Osteocyte (in vitro differentiated cells): ENCODE measurements around the gene WDR1. TPM values are rescaled to one million over a fixed set of nuclear protein-coding genes. Genes with fewer than 3 reads are reported as not detected.

Source experiments
- DNase-seq: peaks from one replicate; pipeline ENCODE4 v3.0.0; 2021; ENCODE audit warnings: mixed read lengths; ENCODE audit not compliant: unreplicated experiment; ENCODE audit errors: extremely low spot score
- H3K27ac Mint-ChIP-seq: one replicate; pipeline ENCODE4 v1.8.0; 2021; ENCODE audit warnings: mild to moderate bottlenecking, mixed read lengths; ENCODE audit not compliant: unreplicated experiment
- H3K27me3 Mint-ChIP-seq: one replicate; pipeline ENCODE4 v1.8.0; 2021; ENCODE audit warnings: mixed read lengths; ENCODE audit not compliant: unreplicated experiment
- H3K36me3 Mint-ChIP-seq: one replicate; pipeline ENCODE4 v1.8.0; 2021; ENCODE audit warnings: mixed read lengths; ENCODE audit not compliant: unreplicated experiment
- H3K4me1 Mint-ChIP-seq: one replicate; pipeline ENCODE4 v1.8.0; 2021; ENCODE audit warnings: mixed read lengths; ENCODE audit not compliant: unreplicated experiment
- H3K4me3 Mint-ChIP-seq: one replicate; pipeline ENCODE4 v1.8.0; 2021; ENCODE audit warnings: mild to moderate bottlenecking, moderate library complexity, mixed read lengths; ENCODE audit not compliant: unreplicated experiment
- H3K9me3 Mint-ChIP-seq: one replicate; pipeline ENCODE4 v1.8.0; 2021; ENCODE audit warnings: mixed read lengths; ENCODE audit not compliant: unreplicated experiment
- CTCF ChIP-seq: fragments of 200-600 bp; sonication (generic); IDR thresholded peaks from 2 replicates; pipeline ENCODE4 v1.5.0; 2021; ENCODE audit warnings: antibody characterized with exemption, mild to moderate bottlenecking, moderate library complexity
- total RNA-seq: library from RNA; stranded (reverse); gene quantifications from 2 replicates; pipeline ENCODE4 v1.2.1, GENCODE V29; 2021

The WDR1 gene
- total RNA-seq, 1 donor from 2014 or later, result 537 TPM

- H3K4me3 Mint-ChIP-seq, result no peak overlapping the region
- peak; percentile 49 for DNase-seq
- no peak for TF ChIP-seq CTCF
- H3K36me3 Mint-ChIP-seq, result peaks cover 25% of the 10 kb centered on the region
- no peaks in the 10 kb centered on the region for H3K27me3 Mint-ChIP-seq
- no peak overlapping the region for H3K27ac Mint-ChIP-seq
- H3K9me3 Mint-ChIP-seq, result no peaks in the 10 kb centered on the region
- H3K4me1 Mint-ChIP-seq, result no peaks in the 10 kb centered on the region
These were observed 49.6 kb downstream of the WDR1 start for GRCh38 chr4:10066670-10067651.

- Mint-ChIP-seq H3K4me3 (no peak overlapping the region), H3K9me3 (no peaks in the 10 kb centered on the region), H3K27me3 (no peaks in the 10 kb centered on the region), H3K36me3 (peaks cover 26% of the 10 kb centered on the region), H3K4me1 (no peaks in the 10 kb centered on the region), H3K27ac (no peak overlapping the region)
- DNase-seq, result no peak
- no peak for TF ChIP-seq CTCF
These were observed 50.4 kb downstream of the WDR1 start for GRCh38 chr4:10066206-10066605.

DNA sequence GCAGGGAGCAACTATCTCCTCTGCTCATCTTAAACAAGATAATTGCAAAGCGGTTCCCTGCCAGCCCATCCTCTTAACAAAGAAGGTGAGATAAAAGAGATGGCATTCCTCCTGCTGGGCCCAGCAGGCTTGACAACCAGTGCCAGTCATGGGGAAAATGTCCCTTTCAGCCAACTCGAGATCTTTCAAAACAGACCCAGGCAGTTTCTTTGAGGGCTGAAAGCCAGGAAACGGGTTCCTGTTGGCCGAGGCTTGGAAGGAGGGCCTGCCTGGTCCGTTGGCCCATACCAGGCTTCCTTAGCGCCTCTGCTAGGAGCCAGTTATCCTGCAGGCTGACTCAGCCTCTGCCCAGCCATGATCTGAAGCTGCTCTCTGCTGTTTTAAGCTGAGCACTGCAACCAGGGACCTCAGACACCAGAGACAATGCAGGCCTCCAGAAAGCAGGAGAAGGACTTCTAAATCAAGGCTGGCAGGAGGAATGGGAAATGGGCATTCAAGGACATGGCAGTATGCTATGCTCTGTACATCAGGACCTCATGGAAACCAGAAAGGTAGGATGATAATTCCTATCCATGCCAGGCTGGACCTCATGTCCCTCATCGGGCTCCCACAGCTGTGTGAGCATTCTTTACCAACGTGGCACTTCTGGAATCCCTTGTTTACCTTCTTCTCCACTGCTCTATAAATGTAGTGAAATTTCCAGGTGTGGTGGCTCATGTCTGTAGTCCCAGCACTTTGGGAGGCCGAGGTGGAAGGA, 52.9 kb downstream of the WDR1 start:
- Mint-ChIP-seq H3K9me3 (no peaks in the 10 kb centered on the region), H3K4me3 (no peak overlapping the region), H3K36me3 (peaks cover 19% of the 10 kb centered on the region), H3K4me1 (no peaks in the 10 kb centered on the region), H3K27me3 (no peaks in the 10 kb centered on the region), H3K27ac (no peak overlapping the region)
- DNase-seq, result peak; percentile 54
- TF ChIP-seq CTCF, result peak; percentile 23

DNA sequence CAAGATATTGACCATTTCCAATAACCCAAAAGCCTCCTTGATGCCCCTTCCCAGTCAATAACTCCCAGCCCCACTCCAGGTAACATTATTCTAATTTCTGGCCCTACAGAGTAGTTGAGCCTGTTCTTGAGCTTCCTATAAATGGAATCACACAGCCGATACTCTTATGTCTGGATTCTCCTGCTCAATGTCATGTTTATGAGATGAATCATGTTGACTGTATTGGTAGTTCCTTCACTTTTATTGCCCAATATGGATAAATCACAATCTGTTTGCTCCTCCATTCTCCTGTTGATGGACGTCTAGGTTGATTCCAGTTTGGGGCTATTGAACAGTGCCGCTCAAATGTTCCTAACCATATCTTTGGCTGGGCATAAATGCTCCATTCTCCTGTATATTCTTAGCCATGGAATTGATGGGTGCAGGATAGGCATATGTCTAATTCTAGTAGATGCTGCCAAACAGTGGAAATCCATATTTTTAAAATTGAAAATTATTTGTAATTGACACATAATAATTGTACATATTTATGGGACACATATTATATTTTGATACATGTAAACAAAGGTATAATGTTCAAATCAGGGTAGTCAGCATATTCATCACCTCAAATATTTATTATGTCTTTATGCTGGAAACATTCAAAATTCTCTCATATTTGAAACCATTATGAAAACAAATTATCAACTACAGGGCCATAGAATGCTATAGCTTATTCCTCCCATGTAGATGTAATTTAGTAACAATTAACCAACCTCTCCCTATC, 54.8 kb downstream of the WDR1 start:
- peaks cover 18% of the 10 kb centered on the region for H3K36me3 Mint-ChIP-seq
- no peak for TF ChIP-seq CTCF
- peak; percentile 8 for DNase-seq

More for the DNA sequence above, 54.8 kb downstream of the WDR1 start:
- no peak overlapping the region for H3K27ac Mint-ChIP-seq
- H3K27me3 Mint-ChIP-seq, result no peaks in the 10 kb centered on the region
- H3K4me3 Mint-ChIP-seq, result no peak overlapping the region
- no peaks in the 10 kb centered on the region for H3K4me1 Mint-ChIP-seq
- no peaks in the 10 kb centered on the region for H3K9me3 Mint-ChIP-seq
